Neural cell (in vitro differentiated cells): ENCODE data around the gene PCSK4. TPM values are rescaled to one million over a fixed set of nuclear protein-coding genes. Genes with fewer than 3 reads are reported as not detected.

ENCODE experiments used
- H2AFZ ChIP-seq: fragments of 200-600, 300-800 bp; sonication (generic), shearing (Covaris generic); 2 replicates; pipeline ENCODE4 v1.6.0; 2014; ENCODE audit warnings: low read depth, mild to moderate bottlenecking, antibody characterized with exemption, low read length, moderate library complexity
- H3F3A ChIP-seq: fragments of 200-600 bp; shearing (Covaris generic); 2 replicates; pipeline ENCODE4 v1.6.1; 2016; ENCODE audit warnings: mild to moderate bottlenecking, moderate library complexity, mixed read lengths, antibody characterized with exemption, low read length; ENCODE audit not compliant: insufficient read depth, poor library complexity, severe bottlenecking
- H3K27ac ChIP-seq: fragments of 200-600, 300-800 bp; sonication (generic), shearing (Covaris generic); 2 replicates; pipeline ENCODE4 v1.5.1; 2014; ENCODE audit warnings: mild to moderate bottlenecking, low read length, moderate library complexity
- H3K27me3 ChIP-seq: fragments of 300-800, 200-600 bp; sonication (generic), shearing (Covaris generic); 2 replicates; pipeline ENCODE4 v1.6.0; 2014; ENCODE audit warnings: mild to moderate bottlenecking, low read depth, low read length, moderate library complexity; ENCODE audit not compliant: insufficient read depth
- H3K36me3 ChIP-seq: fragments of 300-800, 200-600 bp; sonication (generic), shearing (Covaris generic); 2 replicates; pipeline ENCODE4 v1.5.1; 2014; ENCODE audit warnings: mild to moderate bottlenecking, antibody characterized with exemption, low read length, moderate library complexity; ENCODE audit not compliant: insufficient read depth
- H3K4me2 ChIP-seq: fragments of 300-800, 200-600 bp; sonication (generic), shearing (Covaris generic); 2 replicates; pipeline ENCODE4 v1.6.0; 2014; ENCODE audit warnings: mild to moderate bottlenecking, low read length
- H3K4me3 ChIP-seq: fragments of 300-800, 200-600 bp; sonication (generic), shearing (Covaris generic); 2 replicates; pipeline ENCODE4 v1.5.1; 2014; ENCODE audit warnings: mild to moderate bottlenecking, low read length, moderate library complexity
- H3K79me2 ChIP-seq: fragments of 200-600 bp; shearing (Covaris generic); replicated peaks from 2 replicates; pipeline ENCODE4 v1.6.0; 2014; ENCODE audit warnings: mild to moderate bottlenecking, low read length, moderate library complexity; ENCODE audit not compliant: insufficient read depth
- H3K9ac ChIP-seq: fragments of 300-800, 200-600 bp; sonication (generic), shearing (Covaris generic); 2 replicates; pipeline ENCODE4 v1.6.1; 2016; ENCODE audit warnings: mild to moderate bottlenecking, low read length, mixed read lengths
- H3K9me2 ChIP-seq: fragments of 200-600 bp; shearing (Covaris generic); 2 replicates; pipeline ENCODE4 v1.6.1; 2016; ENCODE audit warnings: mild to moderate bottlenecking, low read length, mixed read lengths; ENCODE audit not compliant: insufficient read depth
- H3K9me3 ChIP-seq: fragments of 200-600, 300-800 bp; sonication (generic), shearing (Covaris generic); 2 replicates; pipeline ENCODE4 v1.6.1; 2016; ENCODE audit warnings: mild to moderate bottlenecking, mixed run types, low read length, moderate library complexity, mixed read lengths
- H4K20me1 ChIP-seq: fragments of 200-600 bp; shearing (Covaris generic); 2 replicates; pipeline ENCODE4 v1.6.1; 2016; ENCODE audit warnings: mild to moderate bottlenecking, mixed run types; ENCODE audit not compliant: insufficient read depth
- CTCF ChIP-seq: fragments of 450-650 bp; IDR thresholded peaks from 2 replicates; pipeline ENCODE4 v1.5.1; 2014; ENCODE audit warnings: antibody characterized with exemption, mild to moderate bottlenecking, moderate library complexity; ENCODE audit not compliant: poor library complexity, severe bottlenecking
- EP300 ChIP-seq: fragments of 450-650 bp; conservative IDR thresholded peaks from 2 replicates; pipeline ENCODE4 v1.6.1; 2014; ENCODE audit warnings: antibody characterized with exemption, mild to moderate bottlenecking, moderate library complexity; ENCODE audit not compliant: poor library complexity, severe bottlenecking
- EZH2 ChIP-seq: fragments of 200-600, 300-800 bp; shearing (Covaris generic), sonication (generic); IDR thresholded peaks from 2 replicates; pipeline ENCODE4 v1.6.1; 2014; ENCODE audit warnings: antibody characterized with exemption, low read length, borderline replicate concordance, mild to moderate bottlenecking; ENCODE audit not compliant: insufficient read depth, poor library complexity, severe bottlenecking
- MXI1 ChIP-seq: fragments of 450-650 bp; conservative IDR thresholded peaks from 2 replicates; pipeline ENCODE4 v1.6.1; 2014; ENCODE audit warnings: antibody characterized with exemption, mild to moderate bottlenecking; ENCODE audit not compliant: poor library complexity, severe bottlenecking
- POLR2AphosphoS5 ChIP-seq: IDR thresholded peaks from 2 replicates; pipeline ENCODE4 v1.6.1; 2012
- RAD21 ChIP-seq: fragments of 450-650 bp; conservative IDR thresholded peaks from 2 replicates; pipeline ENCODE4 v1.6.1; 2014; ENCODE audit warnings: antibody characterized with exemption, mild to moderate bottlenecking, moderate library complexity
- REST ChIP-seq: IDR thresholded peaks from 2 replicates; pipeline ENCODE4 v1.6.1; 2012; ENCODE audit warnings: borderline replicate concordance
- SMC3 ChIP-seq: fragments of 450-650 bp; conservative IDR thresholded peaks from 2 replicates; pipeline ENCODE4 v1.6.1; 2014; ENCODE audit warnings: antibody characterized with exemption, mild to moderate bottlenecking, moderate library complexity; ENCODE audit not compliant: poor library complexity
- TAF1 ChIP-seq: IDR thresholded peaks from 2 replicates; pipeline ENCODE4 v1.6.1; 2012; ENCODE audit warnings: low read depth
- polyA plus RNA-seq: library from polyadenylated mRNA; depleted of rRNA; stranded (reverse); fragments of >200 nt; gene quantifications from 2 replicates; pipeline ENCODE4 v1.2.3, GENCODE V29; 2014

PCSK4 gene
- polyA plus RNA-seq, 1 donor from 2014 or later = 11.8 TPM

- H3K9ac ChIP-seq = peak overlapping the region; percentile 80
These were observed 43.3 kb downstream of the PCSK4 start for GRCh38 chr19:1446713-1447481.

GRCh38 chr19:1445932-1446712 is 44.0 kb downstream of the PCSK4 start:
- H3K9ac ChIP-seq = peak overlapping the region; percentile 80
- no peaks in the 10 kb centered on the region for H3K9me2 ChIP-seq
- H3K79me2 ChIP-seq = peaks cover 39% of the 10 kb centered on the region
- TF ChIP-seq RAD21 (peak; percentile 17), POLR2AphosphoS5 (peak; percentile 63), CTCF (peak; percentile 24), MXI1 (peak; percentile 95), EZH2 (no peak), SMC3 (peak; percentile 27), TAF1 (no peak), EP300 (peak; percentile 84)
- no peaks in the 10 kb centered on the region for H3K36me3 ChIP-seq
- peaks cover 4% of the 10 kb centered on the region for H3F3A ChIP-seq
- H3K4me2 ChIP-seq = peak overlapping the region; percentile 78
- H3K4me3 ChIP-seq = peak overlapping the region; percentile 77
- H4K20me1 ChIP-seq = no peaks in the 10 kb centered on the region
- H3K27ac ChIP-seq = peak overlapping the region; percentile 86
- H2AFZ ChIP-seq = no peak overlapping the region
- no peaks in the 10 kb centered on the region for H3K9me3 ChIP-seq
- no peaks in the 10 kb centered on the region for H3K27me3 ChIP-seq

More at GRCh38 chr19:1446713-1447481, 43.3 kb downstream of the PCSK4 start:
- H3K9me3 ChIP-seq = no peaks in the 10 kb centered on the region
- H3K27me3 ChIP-seq = no peaks in the 10 kb centered on the region
- peak overlapping the region; percentile 8 for H2AFZ ChIP-seq
- peaks cover 4% of the 10 kb centered on the region for H3F3A ChIP-seq
- TF ChIP-seq REST (peak; percentile 70), SMC3 (no peak)
- peak overlapping the region; percentile 86 for H3K27ac ChIP-seq
- no peaks in the 10 kb centered on the region for H3K36me3 ChIP-seq
- H4K20me1 ChIP-seq = no peaks in the 10 kb centered on the region
- peak overlapping the region; percentile 77 for H3K4me3 ChIP-seq
- H3K9me2 ChIP-seq = no peaks in the 10 kb centered on the region
- H3K4me2 ChIP-seq = peak overlapping the region; percentile 78
- peaks cover 47% of the 10 kb centered on the region for H3K79me2 ChIP-seq
